Measurements from ENCODE around the gene POU6F2.

POU6F2 gene

GRCh38 chr7:39480901-39481300 is 503.2 kb downstream of the POU6F2 start:
- Histone ChIP-seq H4K8ac (ENCODE audit: low read depth, low read length) (no peak overlapping the region), H3K36me3 (replicated peaks in 1 of 2; ENCODE audit: control insufficient read depth in 2 of 2, insufficient read depth in 2 of 2, low read length in 2 of 2) (no peaks in the 10 kb centered on the region), H3K27ac (replicated peaks; ENCODE audit: low read length) (no peak overlapping the region), H3K9me3 (replicated peaks in 1 of 2; ENCODE audit: control insufficient read depth in 2 of 2, insufficient read depth in 1 of 2, low read depth in 1 of 2, low read length in 2 of 2) (no peaks in the 10 kb centered on the region), H3K14ac (ENCODE audit: low read length) (no peak overlapping the region), H2BK15ac (ENCODE audit: low read length) (no peak overlapping the region), H3K9ac (ENCODE audit: low read depth, low read length, poor library complexity) (no peak overlapping the region), H3K4me3 (ENCODE audit: low read length in 2 of 2) (no peak overlapping the region), H3K23ac (ENCODE audit: low read depth, low read length, poor library complexity) (no peak overlapping the region), H2BK120ac (ENCODE audit: low read depth, low read length) (no peak overlapping the region), H3K4ac (ENCODE audit: low read length) (no peak overlapping the region), H3K18ac (ENCODE audit: low read length) (no peak overlapping the region), H2AK5ac (ENCODE audit: low read depth, low read length) (no peak overlapping the region), H3K4me1 (ENCODE audit: control insufficient read depth in 2 of 2, insufficient read depth in 1 of 2, low read depth in 1 of 2, low read length in 2 of 2) (no peaks in the 10 kb centered on the region), H3K79me1 (ENCODE audit: low read depth, low read length) (no peaks in the 10 kb centered on the region), H3K4me2 (ENCODE audit: insufficient read depth, low read length, poor library complexity, severe bottlenecking) (no peak overlapping the region), H4K91ac (ENCODE audit: low read depth, low read length, poor library complexity) (no peak overlapping the region), H2BK12ac (ENCODE audit: low read length) (no peak overlapping the region), H3K27me3 (ENCODE audit: control insufficient read depth in 3 of 3, insufficient read depth in 3 of 3, low read depth in 1 of 3, low read length in 3 of 3) (no peaks in the 10 kb centered on the region), H2BK5ac (ENCODE audit: low read length) (no peak overlapping the region), H2AFZ (ENCODE audit: low read length) (no peak overlapping the region)
- no peak for DNase-seq (ENCODE audit: low spot score)

- Histone ChIP-seq H3K18ac (ENCODE audit: low read length) (no peak overlapping the region), H3K9ac (ENCODE audit: low read depth, low read length, poor library complexity) (no peak overlapping the region), H2BK15ac (ENCODE audit: low read length) (no peak overlapping the region), H2BK5ac (ENCODE audit: low read length) (no peak overlapping the region), H2AFZ (ENCODE audit: low read length) (no peak overlapping the region), H4K8ac (ENCODE audit: low read depth, low read length) (no peak overlapping the region), H2BK12ac (ENCODE audit: low read length) (no peak overlapping the region), H3K4me1 (ENCODE audit: control insufficient read depth in 2 of 2, insufficient read depth in 1 of 2, low read depth in 1 of 2, low read length in 2 of 2) (peaks cover 0 to 1% of the 10 kb centered on the region in 2 donors), H3K36me3 (replicated peaks in 1 of 2; ENCODE audit: control insufficient read depth in 2 of 2, insufficient read depth in 2 of 2, low read length in 2 of 2) (no peaks in the 10 kb centered on the region), H4K91ac (ENCODE audit: low read depth, low read length, poor library complexity) (no peak overlapping the region), H3K27me3 (ENCODE audit: control insufficient read depth in 3 of 3, insufficient read depth in 3 of 3, low read depth in 1 of 3, low read length in 3 of 3) (no peaks in the 10 kb centered on the region), H2BK120ac (ENCODE audit: low read depth, low read length) (no peak overlapping the region), H2AK5ac (ENCODE audit: low read depth, low read length) (no peak overlapping the region), H3K4ac (ENCODE audit: low read length) (no peak overlapping the region), H3K79me1 (ENCODE audit: low read depth, low read length) (no peaks in the 10 kb centered on the region), H3K4me3 (ENCODE audit: low read length in 2 of 2) (no peak overlapping the region), H3K9me3 (replicated peaks in 1 of 2; ENCODE audit: control insufficient read depth in 2 of 2, insufficient read depth in 1 of 2, low read depth in 1 of 2, low read length in 2 of 2) (no peaks in the 10 kb centered on the region), H3K27ac (replicated peaks; ENCODE audit: low read length) (no peak overlapping the region), H3K4me2 (ENCODE audit: insufficient read depth, low read length, poor library complexity, severe bottlenecking) (no peak overlapping the region), H3K14ac (ENCODE audit: low read length) (no peak overlapping the region), H3K23ac (ENCODE audit: low read depth, low read length, poor library complexity) (no peak overlapping the region)
- DNase-seq (ENCODE audit: low spot score) = no peak
- WGBS, 2 donors (ENCODE audit: extremely low coverage in 2 of 2, insufficient read length in 2 of 2, insufficient replicate concordance in 1 of 2) = no CpG with 5 or more reads among the region's 7 CpGs
Observed at GRCh38 chr7:39488467-39489393, 511.0 kb downstream of the POU6F2 start.

- no peak overlapping the region for H3K14ac ChIP-seq (ENCODE audit: low read length)
- H3K4me2 ChIP-seq (ENCODE audit: insufficient read depth, low read length, poor library complexity, severe bottlenecking) = no peak overlapping the region
- no peak for DNase-seq (ENCODE audit: low spot score)
- H4K91ac ChIP-seq (ENCODE audit: low read depth, low read length, poor library complexity) = no peak overlapping the region
- H3K9me3 ChIP-seq (replicated peaks in 1 of 2; ENCODE audit: control insufficient read depth in 2 of 2, insufficient read depth in 1 of 2, low read depth in 1 of 2, low read length in 2 of 2) = no peaks in the 10 kb centered on the region
- no peak overlapping the region for H3K9ac ChIP-seq (ENCODE audit: low read depth, low read length, poor library complexity)
- H3K79me1 ChIP-seq (ENCODE audit: low read depth, low read length) = no peaks in the 10 kb centered on the region
- no peak overlapping the region for H2BK120ac ChIP-seq (ENCODE audit: low read depth, low read length)
- H3K4me3 ChIP-seq (ENCODE audit: low read length in 2 of 2) = no peak overlapping the region
- H3K18ac ChIP-seq (ENCODE audit: low read length) = no peak overlapping the region
- no peak overlapping the region for H3K23ac ChIP-seq (ENCODE audit: low read depth, low read length, poor library complexity)
- H2AFZ ChIP-seq (ENCODE audit: low read length) = no peak overlapping the region
- no CpG with 5 or more reads among the region's 2 CpGs for WGBS, 2 donors (ENCODE audit: extremely low coverage in 2 of 2, insufficient read length in 2 of 2, insufficient replicate concordance in 1 of 2)
- H3K4ac ChIP-seq (ENCODE audit: low read length) = no peak overlapping the region
- no peaks in the 10 kb centered on the region for H3K36me3 ChIP-seq (replicated peaks in 1 of 2; ENCODE audit: control insufficient read depth in 2 of 2, insufficient read depth in 2 of 2, low read length in 2 of 2)
- H3K27me3 ChIP-seq (ENCODE audit: control insufficient read depth in 3 of 3, insufficient read depth in 3 of 3, low read depth in 1 of 3, low read length in 3 of 3) = no peaks in the 10 kb centered on the region
- H2BK5ac ChIP-seq (ENCODE audit: low read length) = no peak overlapping the region
- H2BK15ac ChIP-seq (ENCODE audit: low read length) = no peak overlapping the region
- H2BK12ac ChIP-seq (ENCODE audit: low read length) = no peak overlapping the region
- H2AK5ac ChIP-seq (ENCODE audit: low read depth, low read length) = no peak overlapping the region
- H3K4me1 ChIP-seq (ENCODE audit: control insufficient read depth in 2 of 2, insufficient read depth in 1 of 2, low read depth in 1 of 2, low read length in 2 of 2) = peaks cover 0 to 1% of the 10 kb centered on the region in 2 donors
- no peak overlapping the region for H3K27ac ChIP-seq (replicated peaks; ENCODE audit: low read length)
- no peak overlapping the region for H4K8ac ChIP-seq (ENCODE audit: low read depth, low read length)
Observed at GRCh38 chr7:39490296-39490695, 512.6 kb downstream of the POU6F2 start.

- Histone ChIP-seq H2AK5ac (ENCODE audit: low read depth, low read length) (no peak overlapping the region), H3K4me3 (ENCODE audit: low read length in 2 of 2) (no peak overlapping the region), H3K27ac (replicated peaks; ENCODE audit: low read length) (no peak overlapping the region), H2BK15ac (ENCODE audit: low read length) (no peak overlapping the region), H2BK120ac (ENCODE audit: low read depth, low read length) (no peak overlapping the region), H3K9me3 (replicated peaks in 1 of 2; ENCODE audit: control insufficient read depth in 2 of 2, insufficient read depth in 1 of 2, low read depth in 1 of 2, low read length in 2 of 2) (no peaks in the 10 kb centered on the region), H4K8ac (ENCODE audit: low read depth, low read length) (no peak overlapping the region), H4K91ac (ENCODE audit: low read depth, low read length, poor library complexity) (no peak overlapping the region), H3K4me1 (ENCODE audit: control insufficient read depth in 2 of 2, insufficient read depth in 1 of 2, low read depth in 1 of 2, low read length in 2 of 2) (no peaks in the 10 kb centered on the region), H3K27me3 (ENCODE audit: control insufficient read depth in 3 of 3, insufficient read depth in 3 of 3, low read depth in 1 of 3, low read length in 3 of 3) (peaks cover 0 to 9% (median 0%) of the 10 kb centered on the region in 3 experiments), H3K36me3 (replicated peaks in 1 of 2; ENCODE audit: control insufficient read depth in 2 of 2, insufficient read depth in 2 of 2, low read length in 2 of 2) (no peaks in the 10 kb centered on the region), H3K9ac (ENCODE audit: low read depth, low read length, poor library complexity) (no peak overlapping the region), H3K18ac (ENCODE audit: low read length) (no peak overlapping the region), H2AFZ (ENCODE audit: low read length) (no peak overlapping the region), H3K4ac (ENCODE audit: low read length) (no peak overlapping the region), H2BK12ac (ENCODE audit: low read length) (no peak overlapping the region), H3K4me2 (ENCODE audit: insufficient read depth, low read length, poor library complexity, severe bottlenecking) (no peak overlapping the region), H3K79me1 (ENCODE audit: low read depth, low read length) (no peaks in the 10 kb centered on the region), H3K23ac (ENCODE audit: low read depth, low read length, poor library complexity) (no peak overlapping the region), H2BK5ac (ENCODE audit: low read length) (no peak overlapping the region), H3K14ac (ENCODE audit: low read length) (no peak overlapping the region)
- no CpG with 5 or more reads among the region's 1 CpG for WGBS, 2 donors (ENCODE audit: extremely low coverage in 2 of 2, insufficient read length in 2 of 2, insufficient replicate concordance in 1 of 2)
- no peak for DNase-seq (ENCODE audit: low spot score)
Observed at GRCh38 chr7:39493934-39494333, 516.2 kb downstream of the POU6F2 start.

Measured in neuronal stem cell (in vitro differentiated cells).